HL-60/S4 treated with phorbol 12-myristate 13-acetate at 8.2 ng/mL for 4 days and 3 days (cell line): ENCODE results near the gene RECK.

ENCODE experiments used
- in situ Hi-C: fragments of 300-500 bp; cut with MboI; formaldehyde crosslinking; loops from 2 replicates; pipeline ENCODE4 v1.15.0; 2022; ENCODE audit warnings: low sequenced_read_pairs

Gene RECK

DNA sequence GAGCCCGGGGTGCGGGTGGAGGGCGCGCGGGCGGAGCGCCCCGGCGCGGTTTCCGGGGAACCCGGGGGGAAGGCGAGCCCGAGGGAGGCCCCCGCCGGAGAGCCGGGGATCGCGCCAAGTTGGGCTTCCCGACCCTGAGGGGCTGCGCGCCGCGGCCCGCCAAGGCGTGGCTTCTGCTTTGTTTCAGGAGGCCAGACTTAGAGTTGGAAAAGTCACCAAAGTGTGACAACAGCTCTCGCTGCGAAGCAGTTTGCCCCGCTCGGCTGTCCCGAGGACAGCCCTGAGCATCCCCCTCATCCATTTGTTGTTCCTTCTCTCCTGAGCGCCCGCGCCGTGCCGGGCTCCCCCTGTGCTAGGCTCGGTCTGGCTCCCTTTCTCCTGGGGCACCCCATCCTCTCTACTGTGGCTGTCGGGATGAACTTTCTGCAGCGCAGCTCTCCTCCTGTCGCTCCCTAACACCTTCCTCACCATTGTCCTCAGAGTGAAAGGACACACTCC is 100.2 kb downstream of the RECK start:
- in situ Hi-C loops = no loop called here

DNA sequence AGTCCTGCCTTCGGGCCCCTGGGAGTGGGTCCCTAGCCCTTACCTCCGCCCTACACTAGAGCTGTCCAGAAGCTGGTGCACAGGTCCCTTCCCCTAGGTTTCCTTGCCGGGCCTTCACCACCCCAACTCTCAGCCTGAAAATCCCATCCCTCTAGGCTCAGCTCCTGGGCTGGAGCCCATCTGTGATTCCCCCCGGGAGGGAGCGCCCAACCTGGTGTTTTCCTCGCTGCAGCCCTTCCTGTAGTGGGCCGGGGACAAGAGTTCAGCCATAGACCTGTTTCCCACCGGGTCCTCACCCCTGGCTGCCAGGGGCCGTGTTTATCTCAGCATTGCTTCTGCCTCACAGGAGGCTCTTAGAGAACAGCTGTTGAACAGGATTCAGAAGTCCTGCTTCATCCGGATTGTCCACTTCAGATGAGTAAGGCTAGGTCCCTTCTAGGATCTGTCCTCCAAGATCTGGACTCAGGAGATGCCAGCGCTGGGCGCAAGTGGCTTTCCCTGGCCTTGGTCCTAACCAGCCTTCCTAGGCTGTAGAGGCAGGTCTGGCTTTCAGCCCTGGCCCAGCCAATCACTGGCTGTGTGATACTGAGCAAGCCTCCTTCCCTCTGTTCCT is 100.8 kb downstream of the RECK start:
- in situ Hi-C loops = no loop called here

DNA sequence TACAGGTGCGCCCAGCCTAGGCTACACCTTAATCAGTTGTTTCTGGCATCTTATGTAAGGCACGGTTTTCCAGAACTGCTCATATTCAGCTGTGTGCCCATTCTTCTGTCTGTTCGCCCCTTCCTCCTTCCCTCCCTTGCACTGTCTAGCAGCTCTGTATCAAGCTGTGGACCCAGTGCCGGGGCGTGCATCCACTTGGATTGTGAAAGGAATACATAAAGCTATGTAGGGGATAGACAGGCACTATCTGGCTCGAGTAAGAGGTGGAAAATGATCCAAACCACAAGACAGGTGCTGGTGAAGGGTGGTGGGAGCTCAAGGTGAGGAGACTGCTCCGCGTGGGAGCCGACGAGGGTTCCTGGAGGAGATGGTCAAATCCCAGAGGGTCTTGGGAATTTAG is 101.8 kb downstream of the RECK start:
- in situ Hi-C loops = no loop called here

DNA sequence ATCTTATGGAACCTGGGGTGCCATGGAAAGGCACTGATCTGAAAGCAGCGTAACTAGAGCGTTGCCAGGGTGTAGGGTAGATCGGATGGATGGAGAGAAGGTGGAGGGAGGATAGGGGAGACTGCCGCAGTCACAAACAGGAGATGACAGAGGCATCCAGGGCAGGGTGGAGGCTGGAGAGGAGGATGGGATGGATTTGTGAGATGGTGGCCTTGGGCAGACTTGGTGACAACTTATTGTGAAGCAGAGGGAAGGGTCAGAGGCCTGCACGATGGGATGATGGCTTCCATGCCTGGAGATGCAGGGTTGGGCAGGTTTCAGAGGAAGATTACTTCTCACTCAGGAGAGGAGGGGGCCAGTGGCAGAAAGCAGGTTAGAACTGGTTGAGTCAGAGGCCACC is 102.2 kb downstream of the RECK start:
- in situ Hi-C loops = no loop called here

DNA sequence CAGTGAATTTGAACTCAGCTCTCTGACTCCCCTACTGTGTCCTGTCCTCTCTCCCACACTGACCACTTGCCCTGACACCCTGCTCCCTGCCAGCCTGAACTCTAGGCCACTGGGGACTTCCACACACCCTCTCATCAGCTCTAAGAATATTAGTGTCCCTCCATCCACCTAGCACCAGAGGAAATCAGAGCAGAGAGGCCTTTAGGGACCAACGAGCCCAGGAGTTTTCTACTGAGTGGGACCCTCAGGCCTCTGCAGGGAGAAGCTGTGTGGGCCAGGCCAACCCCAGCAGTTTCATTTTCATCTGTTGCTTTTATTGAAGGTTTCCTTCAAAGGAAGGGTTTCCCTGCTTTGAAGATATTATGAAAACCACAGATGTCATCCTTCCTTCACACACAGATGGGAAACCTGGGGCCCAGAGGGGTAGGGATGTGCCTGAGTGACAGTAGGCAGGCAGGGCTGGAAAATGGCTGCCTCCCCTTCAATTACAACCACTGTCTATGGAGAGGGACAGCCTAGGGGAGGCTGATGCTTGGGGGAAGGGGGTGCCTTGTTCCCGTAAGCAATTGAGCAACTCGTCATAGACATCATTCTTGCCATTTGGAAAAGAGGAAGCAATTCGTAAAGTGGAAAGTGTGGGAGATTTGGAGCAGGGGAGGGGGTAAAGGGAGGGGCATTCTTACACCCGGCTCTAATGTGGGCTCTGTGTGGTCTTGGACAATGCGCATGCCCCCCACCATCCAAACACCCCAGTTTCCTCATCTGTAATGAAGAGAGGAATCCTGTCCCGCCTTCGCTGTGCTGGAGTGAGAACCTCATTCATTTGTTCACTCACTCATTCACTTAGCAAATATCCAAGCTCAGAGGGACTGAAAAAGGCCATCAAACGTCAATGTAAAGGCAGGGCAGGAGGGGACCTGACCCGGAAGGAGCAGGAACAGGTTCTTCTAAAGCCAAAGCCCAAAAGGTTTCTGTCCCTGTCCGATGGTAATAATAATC is 103.7 kb downstream of the RECK start:
- in situ Hi-C loops = no loop called here

DNA sequence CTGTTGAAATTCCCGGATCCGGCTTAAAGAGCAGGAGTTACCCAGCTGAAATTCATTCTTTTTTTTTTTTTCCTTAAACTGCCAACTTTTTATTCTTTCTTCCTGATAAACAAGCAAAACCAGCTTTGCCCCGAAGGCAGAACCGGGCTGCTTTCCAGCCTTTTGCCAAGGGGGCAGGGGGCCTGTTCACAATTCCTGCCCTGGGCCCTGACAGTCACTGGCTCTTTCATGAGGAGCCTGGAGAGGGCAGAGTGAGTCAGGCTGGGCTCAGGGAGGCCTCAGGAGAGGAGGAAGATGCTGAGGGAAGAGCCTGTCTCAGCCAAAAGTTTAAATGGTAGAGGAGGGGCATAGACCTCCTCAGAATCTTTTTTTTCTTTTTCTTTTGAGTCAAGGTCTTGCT is 104.6 kb downstream of the RECK start:
- in situ Hi-C loops = no loop called here

DNA sequence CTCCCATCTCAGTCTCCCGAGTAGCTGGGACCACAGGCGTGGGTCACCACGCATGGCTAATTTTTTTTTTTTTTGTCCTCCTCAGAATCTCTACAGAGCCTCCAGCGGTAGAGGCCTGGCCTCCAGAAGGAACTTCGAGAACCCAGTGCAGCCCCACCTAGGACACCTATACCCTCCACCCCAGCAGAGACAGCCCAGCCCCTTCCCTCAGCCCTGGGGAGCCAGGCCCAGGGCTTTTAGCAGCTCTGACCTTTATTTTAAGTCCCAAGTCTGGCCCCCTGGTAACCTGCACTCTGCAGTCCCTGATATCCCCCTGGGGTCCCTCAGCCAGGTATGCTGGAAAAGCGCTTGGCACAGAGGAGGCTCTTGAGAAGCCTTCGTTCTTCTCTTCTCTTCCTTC is 105.0 kb downstream of the RECK start:
- in situ Hi-C loops = no loop called here

DNA sequence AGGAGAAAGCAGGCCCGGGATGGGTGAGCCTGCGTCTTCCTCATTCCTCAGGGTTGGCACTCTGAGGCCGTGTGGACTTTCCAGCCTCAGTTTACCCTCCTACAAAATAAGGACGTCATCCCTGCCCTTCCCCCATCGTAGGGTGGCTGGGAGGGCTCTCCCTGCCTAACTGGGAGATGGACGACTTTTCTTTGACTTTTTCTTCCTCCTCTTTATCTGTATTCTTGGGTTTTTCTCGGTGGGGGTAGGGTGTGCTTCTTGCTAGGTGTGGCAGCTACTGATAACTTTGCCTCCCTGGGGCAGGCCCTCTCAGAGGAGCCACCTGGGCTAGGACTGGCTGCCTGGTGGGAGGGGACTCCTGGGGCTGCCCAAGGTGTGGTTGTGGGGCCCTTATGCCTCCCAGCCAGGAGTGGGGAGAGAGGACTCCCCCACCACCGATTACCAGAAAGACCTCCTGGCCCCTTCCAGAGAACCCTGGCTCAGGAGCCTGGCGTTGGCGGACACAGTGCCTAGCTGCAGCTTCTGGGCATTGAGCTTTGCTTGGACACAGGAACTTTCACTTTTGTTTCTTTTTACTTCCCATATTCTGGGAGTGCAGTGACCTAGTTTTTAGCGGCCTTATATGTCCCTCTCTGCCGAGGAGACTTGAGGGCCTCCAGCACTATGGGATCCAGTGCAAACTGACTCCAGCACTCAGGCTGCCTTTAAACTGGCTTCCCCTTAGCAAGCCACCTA is 106.0 kb downstream of the RECK start:
- in situ Hi-C loops = no loop called here

DNA sequence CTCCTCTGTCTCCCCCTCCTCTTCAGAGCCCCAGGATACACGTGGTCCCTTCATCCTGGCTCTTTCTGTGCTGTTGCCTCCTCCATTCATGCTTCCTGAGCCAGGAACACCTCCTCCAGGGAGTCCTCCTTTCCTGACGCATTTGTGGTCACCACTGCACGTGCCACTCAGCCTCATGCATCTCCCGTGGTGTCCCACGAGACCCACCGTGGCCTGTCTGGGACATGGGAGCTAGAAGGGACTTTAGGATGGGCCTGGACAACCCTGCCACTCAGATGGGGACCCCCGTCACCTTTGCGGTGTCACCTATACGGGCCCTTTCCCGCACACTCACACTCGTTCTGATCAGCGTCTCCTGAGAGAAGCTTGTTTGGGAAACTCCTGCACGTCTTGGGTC is 106.5 kb downstream of the RECK start:
- in situ Hi-C loops = no loop called here

DNA sequence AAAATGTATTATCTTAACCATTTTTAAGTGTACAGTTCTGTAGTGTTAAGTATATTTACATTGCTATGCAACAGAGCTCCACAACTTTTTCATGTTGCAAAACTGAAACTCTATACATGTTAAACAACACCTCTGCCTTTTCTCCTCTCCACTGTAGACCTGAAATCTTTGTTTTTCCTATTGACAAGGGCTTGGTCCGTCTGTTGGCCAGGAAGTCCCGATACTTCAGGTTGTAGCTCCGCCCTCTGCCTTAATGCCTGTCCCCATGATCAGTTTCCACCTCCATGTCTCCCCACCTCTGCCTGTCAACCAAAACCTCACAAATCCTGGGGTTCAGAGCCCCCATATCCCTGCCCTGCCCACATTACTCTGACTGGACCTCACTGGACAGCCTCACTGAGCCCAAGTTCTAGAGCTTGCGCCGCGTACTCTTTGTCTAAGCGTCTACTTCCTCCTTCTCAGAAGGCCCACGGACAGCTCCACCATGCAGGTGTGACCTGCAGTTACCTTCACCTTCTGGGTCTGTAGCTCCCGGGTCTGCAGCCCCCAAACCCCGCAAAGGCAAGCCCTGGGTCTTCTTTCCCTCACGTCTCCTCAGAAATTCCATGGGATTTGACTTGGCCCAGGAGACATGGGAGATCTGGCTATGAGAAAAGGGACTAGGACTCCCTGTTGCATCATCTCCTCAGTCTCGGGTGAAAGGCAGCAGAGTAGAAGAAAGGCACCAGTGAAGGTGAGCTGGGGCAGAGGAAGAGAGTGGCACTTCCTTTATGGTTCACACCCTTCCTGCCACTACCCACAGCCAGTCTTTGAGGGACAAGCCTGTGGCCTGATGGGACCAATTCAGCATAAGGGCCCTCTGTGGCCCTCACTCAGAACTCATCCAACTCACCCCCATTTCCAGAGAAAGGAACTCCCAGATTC is 107.9 kb downstream of the RECK start:
- in situ Hi-C loops = no loop called here

DNA sequence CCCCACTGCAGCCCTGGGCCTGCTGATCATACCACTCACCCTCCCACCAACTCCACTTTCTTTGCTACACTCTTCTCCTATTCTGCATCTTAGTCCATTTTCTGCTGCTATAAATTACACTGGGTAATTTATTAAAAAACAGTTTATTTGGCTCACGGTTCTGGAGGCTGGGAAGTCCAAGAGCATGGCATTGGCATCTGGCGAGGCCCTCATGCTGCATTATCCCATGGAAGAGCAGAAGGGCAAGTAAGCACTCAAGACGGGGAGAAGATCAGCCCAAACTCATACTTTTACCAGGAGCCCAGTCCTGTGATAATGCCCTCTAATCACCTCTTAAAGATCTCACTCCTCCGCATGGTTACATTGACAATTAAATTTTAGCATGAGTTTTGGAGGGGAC is 109.3 kb downstream of the RECK start:
- in situ Hi-C loops = no loop called here

DNA sequence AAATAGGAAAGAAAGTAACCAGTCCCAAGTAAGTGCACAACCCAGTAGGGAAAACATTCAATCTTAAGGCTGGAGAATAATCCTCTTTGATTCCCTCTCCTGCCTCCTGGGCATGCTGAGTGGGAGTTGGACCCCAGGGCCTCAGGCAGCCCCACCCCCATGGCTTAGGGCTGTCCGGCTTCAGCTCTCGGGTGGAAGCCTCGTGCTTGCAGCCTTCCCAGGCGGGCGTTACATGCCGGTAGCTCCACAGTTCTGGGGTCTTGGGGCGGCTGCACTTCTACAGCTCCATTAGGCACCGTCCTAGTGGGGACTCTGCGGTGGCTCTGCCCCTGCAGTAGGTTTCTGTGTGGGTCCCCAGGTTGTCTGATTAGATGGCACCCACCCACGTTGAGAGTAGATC is 109.9 kb downstream of the RECK start:
- in situ Hi-C loops = no loop called here

DNA sequence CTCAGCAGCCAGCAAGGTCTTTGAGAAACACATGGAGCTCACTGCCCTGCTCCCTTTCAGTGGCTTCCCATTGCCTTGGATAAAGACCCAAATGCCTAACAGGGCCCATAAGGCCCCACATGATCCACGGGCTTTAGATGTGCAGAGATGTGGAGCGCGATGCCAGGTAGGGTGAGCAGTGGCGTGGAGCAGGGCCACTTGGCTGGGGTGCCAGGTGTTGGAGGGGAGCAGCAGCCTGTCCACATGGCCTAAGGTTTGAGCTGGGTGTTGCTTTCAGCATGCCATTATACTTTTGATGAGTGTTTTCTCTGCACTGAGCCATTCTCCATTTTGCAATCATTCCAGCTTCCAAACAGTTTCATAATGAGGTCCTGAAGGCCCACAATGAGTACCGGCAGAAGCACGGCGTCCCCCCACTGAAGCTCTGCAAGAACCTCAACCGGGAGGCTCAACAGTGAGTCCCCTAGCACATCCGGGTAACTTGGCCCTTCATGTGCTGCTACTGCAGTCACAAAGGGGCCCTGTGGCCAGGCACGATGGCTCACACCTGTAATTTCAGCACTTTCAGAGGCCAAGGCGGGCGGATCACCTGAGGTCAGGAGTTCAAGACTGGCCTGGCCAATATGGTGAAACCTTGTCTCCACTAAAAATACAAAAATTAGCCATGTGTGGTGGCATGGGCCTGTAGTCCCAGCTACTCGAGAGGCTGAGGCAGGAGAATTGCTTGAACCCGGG is 110.9 kb downstream of the RECK start:
- in situ Hi-C loops = no loop called here

DNA sequence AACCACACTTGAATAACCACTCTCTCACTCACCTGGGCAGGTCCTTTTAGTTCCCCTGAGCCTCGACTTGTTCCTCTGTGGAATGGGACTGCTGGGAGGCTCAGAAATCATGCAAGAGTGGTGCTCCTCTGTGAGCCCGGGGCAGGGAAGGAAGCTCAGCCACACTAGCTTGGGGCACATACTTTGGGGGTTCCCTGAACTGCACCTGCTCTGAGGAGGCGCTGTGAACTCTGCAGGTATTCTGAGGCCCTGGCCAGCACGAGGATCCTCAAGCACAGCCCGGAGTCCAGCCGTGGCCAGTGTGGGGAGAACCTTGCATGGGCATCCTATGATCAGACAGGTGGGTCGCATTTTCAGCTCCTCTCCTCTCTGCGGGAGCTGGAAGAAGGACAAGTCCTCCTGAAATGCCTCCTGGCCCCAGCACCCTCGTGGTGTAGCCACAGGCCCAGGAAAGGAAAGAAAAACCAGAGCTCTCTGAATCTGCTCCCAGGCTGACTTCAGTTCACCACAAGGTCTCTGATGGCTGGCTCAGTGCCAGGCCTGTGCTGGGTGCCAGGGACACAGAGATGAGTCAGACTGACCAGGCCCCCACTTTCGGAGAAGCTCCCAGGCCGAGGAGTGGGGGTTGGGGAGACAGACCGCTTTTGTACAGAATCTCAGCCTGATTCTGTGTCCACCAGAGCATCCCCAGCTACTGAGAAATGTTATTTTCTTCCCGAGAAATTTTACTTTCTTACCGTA is 111.8 kb downstream of the RECK start:
- in situ Hi-C loops = no loop called here

DNA sequence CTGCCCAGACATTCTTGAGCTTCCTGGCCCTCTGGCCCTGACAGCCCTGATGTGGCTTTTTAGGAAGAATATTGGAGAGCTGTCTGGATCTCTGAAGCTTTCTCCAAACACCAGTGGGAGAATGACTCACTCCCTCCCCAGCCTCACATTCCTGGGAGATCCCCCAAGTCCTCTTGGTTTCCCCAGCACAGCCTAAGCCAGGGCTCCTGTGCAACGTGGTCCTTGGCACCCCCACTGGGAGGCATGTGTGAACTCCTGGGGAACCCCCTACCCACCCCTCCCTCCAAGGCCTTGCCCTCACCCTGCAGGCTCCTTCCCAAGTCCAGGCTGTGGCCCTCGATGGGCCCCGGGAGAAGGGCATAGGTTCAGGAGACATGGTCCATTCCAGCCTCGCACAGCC is 112.5 kb downstream of the RECK start:
- in situ Hi-C loops = no loop called here

DNA sequence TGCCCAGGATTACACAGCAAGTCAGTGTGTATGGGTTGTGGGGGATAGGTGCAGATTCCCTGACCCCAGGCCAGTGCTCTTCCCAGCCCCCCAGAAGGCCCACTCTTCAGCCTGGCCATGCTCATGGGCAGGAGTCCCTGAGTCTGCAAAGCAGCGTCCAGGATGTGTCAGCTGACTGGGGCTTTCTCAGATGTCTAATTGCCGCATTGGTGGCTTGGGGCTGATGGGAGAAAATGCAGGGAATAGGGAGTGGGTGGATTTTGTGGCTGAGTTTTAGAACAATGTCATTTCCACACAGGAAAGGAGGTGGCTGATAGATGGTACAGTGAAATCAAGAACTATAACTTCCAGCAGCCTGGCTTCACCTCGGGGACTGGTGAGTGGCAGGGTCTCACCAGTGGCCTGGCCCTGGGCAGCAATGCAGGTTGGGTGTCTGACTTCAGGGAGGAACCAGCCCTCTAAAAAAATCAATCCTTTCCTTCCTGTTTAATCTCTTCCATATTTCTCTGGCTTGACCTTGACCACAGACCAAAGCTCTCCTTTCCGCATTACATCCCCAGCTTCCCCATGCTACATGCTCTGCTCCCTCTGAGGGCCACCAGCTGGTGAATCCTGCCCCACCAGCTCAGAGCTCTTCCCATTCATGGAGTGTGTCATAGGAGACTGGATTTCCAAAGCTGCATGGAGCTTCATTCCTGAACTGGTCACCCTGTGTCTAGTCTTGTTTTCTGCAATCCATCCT is 114.0 kb downstream of the RECK start:
- in situ Hi-C loops = no loop called here

DNA sequence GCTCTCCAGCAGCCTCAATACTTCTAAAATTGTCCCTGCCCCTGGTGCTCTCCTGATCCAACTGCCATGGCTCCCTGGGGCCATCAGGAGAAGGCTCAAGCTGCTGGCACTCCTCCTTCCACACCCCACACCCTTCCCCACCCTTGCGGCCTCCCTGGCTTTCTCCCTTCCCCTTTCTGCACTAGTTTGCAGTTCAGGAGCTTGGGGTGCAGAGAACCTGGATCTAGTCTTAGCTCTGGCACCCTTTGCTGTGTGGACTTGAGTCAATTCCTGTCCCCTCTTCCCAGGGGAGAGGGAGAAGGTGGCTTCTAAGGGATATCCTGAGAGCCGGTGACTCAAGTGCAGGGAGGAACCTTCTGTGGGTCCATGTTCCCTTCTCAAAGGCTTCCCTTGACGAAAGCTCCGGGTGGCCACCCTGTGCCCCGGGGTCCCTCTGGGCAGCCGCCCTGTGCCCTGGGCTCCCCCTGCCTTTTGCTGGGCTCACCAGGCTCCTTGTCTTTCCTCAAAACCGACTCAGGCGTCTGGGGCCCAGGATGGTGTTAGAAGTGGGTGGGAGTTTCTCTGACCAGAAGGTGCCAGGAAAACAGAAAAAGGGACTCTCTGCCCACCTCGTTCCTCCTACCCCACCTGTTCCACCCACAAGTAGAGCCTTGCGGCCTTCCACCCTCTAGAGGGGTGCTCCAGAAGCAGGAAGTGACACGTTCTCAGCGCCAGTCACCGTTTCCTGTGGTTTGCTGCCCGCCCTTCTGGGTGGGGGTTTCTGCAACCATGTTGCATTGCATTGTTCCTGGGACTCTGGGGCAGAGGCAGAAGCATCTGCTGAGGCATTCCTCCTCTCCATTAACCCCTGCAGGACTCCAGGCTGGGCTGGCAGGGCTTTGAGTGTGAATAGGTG is 114.8 kb downstream of the RECK start:
- in situ Hi-C loops = no loop called here
